Amniotic epithelial cell (primary cell): ENCODE measurements around the gene ERO1B.

ENCODE experiments used
- DNase-seq: peaks from one replicate; pipeline ENCODE4 v3.0.0-alpha.2; 2010; ENCODE audit warnings: low read depth

Gene ERO1B

GRCh38 chr1:236253918-236254637 is 27.7 kb downstream of the ERO1B start:
- no peak for DNase-seq

GRCh38 chr1:236253119-236253518 is 28.6 kb downstream of the ERO1B start:
- DNase-seq, result no peak

DNA sequence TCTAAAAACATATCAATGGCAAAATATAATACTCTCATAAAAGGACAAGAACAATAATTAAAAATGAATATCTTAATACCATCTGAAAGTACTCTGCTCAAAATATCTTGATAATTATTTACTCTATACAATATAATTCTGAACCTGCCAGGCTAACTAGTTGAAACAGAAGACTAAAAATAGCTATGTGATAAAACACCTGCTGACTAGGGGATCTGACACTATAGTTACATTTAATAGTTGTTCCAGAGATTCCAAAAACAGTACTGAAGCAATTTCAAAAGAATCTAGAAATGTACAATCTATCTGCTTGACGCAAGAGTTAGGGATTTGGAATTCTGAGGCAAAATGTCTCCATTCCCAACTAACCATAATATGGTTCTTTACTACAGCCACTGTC is 30.2 kb downstream of the ERO1B start:
- DNase-seq, result no peak

DNA sequence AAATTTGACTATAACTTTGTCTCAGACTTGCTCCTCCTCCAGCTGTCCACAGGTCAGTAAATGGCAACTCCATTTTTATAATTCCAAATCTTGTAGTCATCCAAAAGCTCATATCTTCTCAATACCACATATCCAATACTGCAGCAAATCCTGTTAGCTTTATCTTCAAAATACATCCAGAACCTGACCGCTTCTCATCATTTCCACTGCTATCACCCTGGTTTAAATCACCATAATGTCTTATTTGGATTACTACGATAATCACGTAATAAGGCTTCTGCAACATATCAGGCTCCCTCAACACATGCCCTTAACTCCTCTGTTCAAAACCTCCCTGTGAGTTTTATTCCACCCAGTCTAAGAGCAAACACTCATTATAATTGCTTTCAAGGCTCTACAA is 34.5 kb downstream of the ERO1B start:
- peak; percentile 71 for DNase-seq

- no peak for DNase-seq
These were observed 39.2 kb downstream of the ERO1B start for GRCh38 chr1:236242568-236242967.

DNA sequence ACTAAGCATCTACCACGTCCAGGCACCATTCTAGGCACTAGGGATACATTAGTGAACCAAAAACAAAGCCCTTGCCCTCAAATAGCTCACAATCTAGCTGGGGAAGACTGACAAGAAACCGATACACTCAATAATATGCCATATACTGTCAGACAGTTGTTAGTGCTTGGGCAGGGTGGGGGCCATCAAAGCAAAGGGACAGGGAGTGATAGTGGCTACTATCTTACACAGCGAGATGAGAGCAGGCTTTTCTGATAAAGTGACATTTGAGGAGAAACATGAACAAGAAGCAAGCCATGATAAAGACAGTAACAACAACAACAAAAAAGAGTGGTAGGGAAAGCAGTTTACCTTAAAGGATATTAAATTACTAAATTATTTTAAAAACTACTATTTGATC is 41.1 kb downstream of the ERO1B start:
- DNase-seq, result no peak

GRCh38 chr1:236239092-236239585 is 42.6 kb downstream of the ERO1B start:
- no peak for DNase-seq

- DNase-seq, result no peak
These were observed 46.6 kb downstream of the ERO1B start for GRCh38 chr1:236235116-236235515.

DNA sequence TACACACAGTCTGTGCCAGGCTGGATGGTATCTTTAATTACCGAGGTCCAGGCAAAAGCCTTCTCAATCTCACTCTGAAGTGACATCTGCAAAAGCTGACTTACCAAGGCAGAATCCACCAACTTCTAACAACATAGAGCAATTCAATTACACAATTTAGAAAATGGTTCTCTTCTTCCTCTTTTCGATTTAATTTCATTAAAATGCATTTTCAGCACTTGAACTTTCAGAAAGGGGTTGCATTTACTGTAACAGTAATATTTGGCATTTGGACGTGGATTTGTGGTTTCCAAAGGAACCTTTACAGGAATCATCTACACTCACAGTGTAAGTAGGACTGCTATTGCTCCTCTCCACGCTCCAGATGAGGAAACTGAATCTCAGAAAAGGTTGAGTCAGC is 53.3 kb downstream of the ERO1B start:
- no peak for DNase-seq

DNA sequence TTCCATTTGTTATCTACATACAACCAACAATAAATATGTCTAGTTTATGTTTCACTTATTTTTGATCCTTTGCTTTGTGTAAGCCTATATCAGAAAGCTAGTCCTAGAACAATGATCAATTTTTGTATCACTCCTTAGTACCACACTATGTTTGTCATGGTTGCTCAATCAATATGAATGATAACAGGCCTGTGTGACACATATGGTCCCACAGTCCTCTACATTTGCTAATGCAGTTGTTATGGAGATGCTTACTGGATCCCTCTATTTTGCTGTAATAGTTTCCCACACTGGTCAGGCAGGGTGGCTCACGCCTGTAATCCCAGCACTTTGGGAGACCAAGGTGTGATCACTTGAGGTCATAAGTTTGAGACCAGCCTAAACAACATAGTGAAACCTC is 59.1 kb downstream of the ERO1B start:
- DNase-seq, result no peak

GRCh38 chr1:236220473-236220872 is 61.3 kb downstream of the ERO1B start:
- DNase-seq, result no peak

- no peak for DNase-seq
These were observed 67.0 kb downstream of the ERO1B start for GRCh38 chr1:236214761-236215160.

DNA sequence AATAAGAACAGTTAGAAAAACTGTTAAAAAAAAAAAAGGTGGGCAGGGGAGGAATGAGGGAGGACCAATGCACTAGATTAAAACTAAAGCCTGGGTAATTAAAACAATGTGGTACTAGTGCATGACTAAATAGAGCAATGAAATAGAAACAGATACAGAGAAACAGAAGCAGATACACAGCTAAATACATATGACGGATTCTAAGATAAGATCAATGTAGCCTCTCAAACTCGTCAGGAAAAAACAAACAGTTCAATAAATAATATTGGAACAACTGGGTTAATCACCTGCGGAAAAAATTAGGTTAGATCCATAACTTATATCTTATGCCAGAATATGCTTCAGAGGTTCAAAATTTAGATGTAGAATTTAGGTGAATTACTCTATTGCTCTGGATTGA is 68.2 kb downstream of the ERO1B start:
- no peak for DNase-seq

DNA sequence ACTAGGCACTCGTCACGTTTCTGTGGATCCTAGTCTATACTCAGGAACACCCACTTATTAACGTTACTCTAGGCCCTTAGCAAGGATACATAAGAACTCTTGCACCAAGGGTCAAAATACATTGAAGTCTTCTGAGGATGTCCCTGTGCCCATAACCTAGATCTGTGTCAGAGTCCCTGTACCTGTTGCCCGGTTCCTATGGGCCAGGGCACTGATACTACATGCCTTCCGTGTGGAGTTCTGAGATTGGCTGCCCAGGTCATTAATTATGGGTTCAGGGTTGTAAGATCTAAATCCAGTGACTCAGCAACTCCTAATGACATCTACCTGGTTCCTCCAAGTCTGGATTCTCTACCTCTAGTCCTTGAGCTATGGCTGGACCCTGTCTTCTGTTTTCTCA is 69.9 kb downstream of the ERO1B start:
- DNase-seq, result no peak

DNA sequence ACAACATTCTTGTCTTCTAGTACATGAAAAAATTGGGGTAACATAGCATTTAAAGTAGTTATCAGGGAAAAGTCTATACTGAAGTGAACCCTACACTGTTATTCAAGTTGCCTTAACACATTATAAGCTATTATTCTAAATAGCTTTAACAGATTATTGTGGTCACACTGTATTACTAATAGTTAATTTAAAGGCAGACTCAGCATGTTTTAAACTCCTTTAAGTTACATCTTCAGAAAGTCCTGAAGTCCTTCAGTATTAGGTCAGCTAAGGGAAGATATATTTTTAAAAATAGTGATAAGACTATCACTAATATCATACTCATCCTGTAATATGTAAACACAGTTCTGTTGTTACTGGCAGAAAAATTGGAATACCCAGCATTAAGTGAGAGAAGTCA is 72.0 kb downstream of the ERO1B start:
- no peak for DNase-seq

DNA sequence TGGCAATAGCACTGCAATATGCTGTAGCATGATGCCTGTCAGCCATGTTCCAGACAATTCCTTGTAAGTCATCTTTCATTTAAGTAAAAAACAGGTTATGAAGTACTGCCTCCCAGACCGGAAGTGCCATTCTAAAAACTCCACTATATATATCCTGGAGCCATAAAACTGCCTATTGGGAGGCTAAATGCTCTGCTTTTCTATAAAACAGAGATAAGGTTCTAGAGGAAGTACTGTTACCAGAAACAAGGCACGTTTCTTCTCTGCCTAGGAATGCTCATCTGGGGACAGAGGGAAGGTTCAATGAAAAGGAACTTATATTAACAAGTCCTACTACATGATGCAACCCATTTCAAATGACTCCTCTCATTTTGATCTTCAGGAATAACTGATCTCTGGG is 72.6 kb downstream of the ERO1B start:
- no peak for DNase-seq

DNA sequence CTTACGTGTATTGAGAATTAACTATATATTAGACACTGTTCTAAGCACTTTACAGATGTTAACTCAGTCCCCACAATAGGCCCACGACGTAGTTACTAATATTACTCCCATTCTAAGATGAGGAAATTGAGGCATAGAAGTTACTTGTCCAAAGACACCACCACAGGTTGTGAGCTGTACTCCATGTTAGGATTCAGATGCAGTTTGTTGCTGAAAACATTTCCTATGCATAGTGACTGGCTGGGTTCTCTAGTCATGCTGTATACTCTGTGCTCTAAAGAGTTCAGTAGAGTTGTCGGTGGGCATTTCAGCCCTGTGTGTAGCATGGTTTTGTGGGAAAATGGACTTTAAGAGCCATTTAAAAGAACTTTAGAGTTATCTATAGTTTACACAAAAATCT is 74.2 kb downstream of the ERO1B start:
- no peak for DNase-seq

GRCh38 chr1:236207121-236207520 is 74.6 kb downstream of the ERO1B start:
- DNase-seq, result no peak

GRCh38 chr1:236206548-236206947 is 75.2 kb downstream of the ERO1B start:
- no peak for DNase-seq

DNA sequence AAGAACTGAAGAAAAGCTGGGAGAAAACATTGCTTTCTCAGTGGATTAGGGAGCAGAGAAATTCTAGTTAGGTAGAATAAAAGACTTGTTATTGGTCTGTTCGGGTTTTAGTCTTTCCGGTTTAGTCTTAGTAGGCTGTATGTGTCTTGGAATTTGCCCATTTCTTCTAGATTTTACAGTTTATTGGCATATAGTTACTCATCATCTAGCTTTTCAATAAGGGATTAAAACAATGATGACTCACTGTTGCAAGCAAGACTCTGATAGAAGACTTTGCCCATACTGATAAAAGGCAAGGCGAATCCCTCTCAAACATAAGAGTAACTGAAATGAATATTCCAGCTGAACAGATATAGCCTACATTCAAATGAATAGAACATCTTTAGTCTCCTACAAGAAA is 77.1 kb downstream of the ERO1B start:
- DNase-seq, result no peak

DNA sequence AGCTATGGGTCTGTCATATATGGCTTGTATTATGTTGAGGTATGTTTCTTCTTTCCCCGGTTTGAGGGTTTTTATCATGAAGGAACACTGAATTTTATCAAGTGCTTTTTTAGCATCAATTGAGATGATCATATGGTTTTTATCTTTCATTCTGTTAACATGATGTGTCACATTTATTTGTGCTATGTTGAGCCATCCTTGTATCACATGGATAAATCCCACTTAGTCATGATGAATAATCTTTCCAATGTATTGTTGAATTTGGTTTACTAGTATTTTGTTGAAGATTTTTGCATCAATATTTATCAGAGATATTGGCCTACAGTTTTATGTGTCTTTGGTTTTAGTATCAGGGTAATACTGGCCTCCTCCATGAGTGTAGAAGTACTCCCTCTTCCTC is 77.7 kb downstream of the ERO1B start:
- DNase-seq, result peak; percentile 6

GRCh38 chr1:236201786-236202185 is 80.0 kb downstream of the ERO1B start:
- no peak for DNase-seq

- no peak for DNase-seq
These were observed 80.8 kb downstream of the ERO1B start for GRCh38 chr1:236200925-236201324.

DNA sequence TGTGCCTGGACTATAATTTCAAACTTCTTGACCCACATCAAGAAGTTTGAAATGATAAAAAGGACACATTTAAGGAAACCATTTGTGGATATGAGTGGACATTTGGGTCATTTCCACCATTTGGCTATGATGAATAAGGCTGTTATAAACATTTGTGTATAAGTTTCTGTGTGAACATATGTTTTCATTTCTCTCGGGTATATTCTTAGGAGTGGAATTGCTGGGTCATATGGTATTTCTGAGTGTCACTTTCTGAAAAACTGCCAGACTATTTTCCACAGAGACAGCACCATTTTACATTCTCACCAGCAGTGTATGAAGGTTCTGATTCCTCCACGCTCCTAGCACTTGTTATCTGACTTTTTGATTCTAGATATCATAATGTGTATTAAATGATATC is 88.6 kb downstream of the ERO1B start:
- no peak for DNase-seq
